Erythroblast (primary cell): ENCODE results near the gene ARAP2.

Source experiments
- GATA1 ChIP-seq: IDR thresholded peaks from 2 replicates; pipeline ENCODE4 v1.6.1; 2011; ENCODE audit warnings: low read depth, mild to moderate bottlenecking, control low read depth, low read length, moderate library complexity
- POLR2A ChIP-seq: IDR thresholded peaks from 2 replicates; pipeline ENCODE4 v1.6.1; 2011; ENCODE audit warnings: mild to moderate bottlenecking, low read length

GRCh38 chr4:36198068-36198808, 46.1 kb downstream of the ARAP2 start:
- TF ChIP-seq POLR2A, result no peak
- TF ChIP-seq GATA1, result no peak
